ENCODE data around the gene ISG15.
"Not testable (repeated sequence)": the region's sequence is repeated elsewhere in the genome, so short reads cannot be mapped to it uniquely, and the experiment has no call there.

ISG15 gene

GRCh38 chr1:1046767-1047166, 33.5 kb downstream of the ISG15 start:
- DNase-seq (ENCODE audit: low spot score) = no peak

- no peak for DNase-seq (ENCODE audit: low spot score)
These were observed 34.1 kb downstream of the ISG15 start for GRCh38 chr1:1047407-1047806.

GRCh38 chr1:1047963-1048362, 34.7 kb downstream of the ISG15 start:
- no peak for DNase-seq (ENCODE audit: low spot score)

- no peak for DNase-seq (ENCODE audit: low spot score)
These were observed 35.5 kb downstream of the ISG15 start for GRCh38 chr1:1048765-1049164.

- no peak for DNase-seq (ENCODE audit: low spot score)
These were observed 36.2 kb downstream of the ISG15 start for GRCh38 chr1:1049318-1050165.

- no peak for DNase-seq (ENCODE audit: low spot score)
These were observed 37.3 kb downstream of the ISG15 start for GRCh38 chr1:1050577-1051052.

- DNase-seq (ENCODE audit: low spot score) = no peak
These were observed 38.0 kb downstream of the ISG15 start for GRCh38 chr1:1051127-1051810.

- no peak for DNase-seq (ENCODE audit: low spot score)
These were observed 38.9 kb downstream of the ISG15 start for GRCh38 chr1:1052003-1052840.

- DNase-seq (ENCODE audit: low spot score) = no peak
These were observed 39.7 kb downstream of the ISG15 start for GRCh38 chr1:1053022-1053421.

- DNase-seq (ENCODE audit: low spot score) = no peak
These were observed 40.4 kb downstream of the ISG15 start for GRCh38 chr1:1053682-1054081.

GRCh38 chr1:1054099-1054700, 40.9 kb downstream of the ISG15 start:
- DNase-seq (ENCODE audit: low spot score) = no peak

- DNase-seq (ENCODE audit: low spot score) = no peak
These were observed 41.7 kb downstream of the ISG15 start for GRCh38 chr1:1054971-1055370.

GRCh38 chr1:1055841-1056736, 42.8 kb downstream of the ISG15 start:
- no peak for DNase-seq (ENCODE audit: low spot score)

- DNase-seq (ENCODE audit: low spot score) = not testable (repeated sequence)
These were observed 44.4 kb downstream of the ISG15 start for GRCh38 chr1:1057769-1058087.

- DNase-seq (ENCODE audit: low spot score) = no peak
These were observed 45.0 kb downstream of the ISG15 start for GRCh38 chr1:1058088-1058905.

- DNase-seq (ENCODE audit: low spot score) = no peak
These were observed 45.7 kb downstream of the ISG15 start for GRCh38 chr1:1058921-1059493.

- DNase-seq (ENCODE audit: low spot score) = peak; percentile 97
These were observed 46.4 kb downstream of the ISG15 start for GRCh38 chr1:1059494-1060280.

GRCh38 chr1:1060281-1061000, 47.1 kb downstream of the ISG15 start:
- no peak for DNase-seq (ENCODE audit: low spot score)

All from AG20443 (cell line).